Endometrial microvascular endothelial cells (primary cell): ENCODE data around the gene ARHGAP22. TPM values are rescaled to one million over a fixed set of nuclear protein-coding genes. Genes with fewer than 3 reads are reported as not detected.

Experiments
- in situ Hi-C: cut with HindIII; loops from 2 replicates; pipeline ENCODE4 v1.10.0; 2017; ENCODE audit warnings: low sequenced_read_pairs, low pct_unique_long_range_greater_than_20kb; ENCODE audit errors: inconsistent ontology term
- total RNA-seq: library from RNA; depleted of rRNA; stranded (reverse); fragments of >200 nt; gene quantifications from one replicate; pipeline ENCODE4 v1.2.3, GENCODE V29; 2015; ENCODE audit errors: inconsistent ontology term

Gene ARHGAP22
- total RNA-seq, 1 donor from 2014 or later = 80.9 TPM

DNA sequence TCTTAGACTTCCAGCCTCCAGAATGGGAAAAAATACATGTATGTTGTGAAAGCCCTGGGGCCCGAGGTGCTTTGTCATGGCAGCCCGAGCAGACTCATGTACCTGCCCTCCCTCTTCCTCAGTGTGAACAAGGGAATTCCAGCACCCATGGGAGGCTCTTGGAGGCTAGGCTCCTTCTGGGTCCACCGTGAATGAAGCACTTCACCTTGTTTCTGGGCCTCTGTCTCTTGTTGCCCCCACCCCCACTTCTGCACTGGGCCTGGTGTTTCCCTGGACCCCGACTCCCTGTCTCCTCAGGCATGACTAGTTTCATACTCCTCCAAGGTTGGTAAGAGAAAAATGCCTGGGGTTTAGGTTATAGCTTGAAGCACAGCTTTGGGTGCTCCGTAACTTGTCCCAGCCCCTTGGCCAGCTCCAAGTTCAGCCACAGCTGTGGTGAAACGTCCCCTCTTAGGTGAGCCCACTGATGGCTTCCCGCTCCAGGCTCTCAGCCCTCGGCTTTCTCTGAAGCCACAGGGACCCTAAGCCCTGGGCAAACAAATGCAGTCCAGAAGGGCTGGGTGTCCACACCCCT lies 30.2 kb upstream of the ARHGAP22 start:
- in situ Hi-C loops = loop anchor here (25.0 kb wide), 1 partner anchor 98 kb away; no protein-coding TSS in a partner anchor

DNA sequence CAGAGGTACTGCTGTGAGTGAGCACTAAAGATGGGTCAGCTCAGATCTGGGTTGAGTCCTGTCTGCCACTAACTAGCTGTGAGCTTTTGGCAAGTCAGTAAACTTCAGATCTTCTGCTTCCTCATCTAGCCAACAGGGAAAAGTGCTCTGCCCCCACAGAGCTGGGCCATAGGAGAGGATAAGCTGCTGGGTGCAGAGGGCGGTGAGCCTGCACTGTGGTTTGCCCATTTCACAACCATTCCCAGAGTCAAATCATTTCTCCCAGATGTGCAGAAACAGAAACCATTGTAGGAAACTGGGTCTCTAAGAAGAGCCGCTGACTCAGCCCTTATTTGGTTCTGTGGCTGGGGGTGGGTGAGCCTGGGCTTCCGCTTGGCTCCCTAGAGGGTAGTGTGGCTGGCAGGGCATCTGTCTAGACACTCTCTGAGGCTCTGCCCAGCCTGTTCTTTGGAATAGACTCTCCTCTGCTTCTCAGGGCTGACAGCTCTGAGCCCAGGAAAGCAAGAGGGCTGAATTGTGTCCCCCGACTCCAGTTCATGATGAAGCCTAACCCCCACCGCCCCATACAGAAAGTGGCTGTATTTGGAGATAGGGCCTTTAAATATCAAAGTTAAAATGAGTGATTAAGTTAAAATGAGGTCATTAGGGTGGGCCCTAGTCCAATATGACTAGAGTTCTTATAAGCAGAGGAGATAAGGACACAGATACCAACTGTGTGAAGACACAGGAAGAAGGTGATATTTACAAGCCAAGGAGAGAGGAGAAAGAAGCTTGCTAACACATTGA lies 29.5 kb upstream of the ARHGAP22 start:
- in situ Hi-C loops = loop anchor here (25.0 kb wide), 1 partner anchor 97 kb away; no protein-coding TSS in a partner anchor

DNA sequence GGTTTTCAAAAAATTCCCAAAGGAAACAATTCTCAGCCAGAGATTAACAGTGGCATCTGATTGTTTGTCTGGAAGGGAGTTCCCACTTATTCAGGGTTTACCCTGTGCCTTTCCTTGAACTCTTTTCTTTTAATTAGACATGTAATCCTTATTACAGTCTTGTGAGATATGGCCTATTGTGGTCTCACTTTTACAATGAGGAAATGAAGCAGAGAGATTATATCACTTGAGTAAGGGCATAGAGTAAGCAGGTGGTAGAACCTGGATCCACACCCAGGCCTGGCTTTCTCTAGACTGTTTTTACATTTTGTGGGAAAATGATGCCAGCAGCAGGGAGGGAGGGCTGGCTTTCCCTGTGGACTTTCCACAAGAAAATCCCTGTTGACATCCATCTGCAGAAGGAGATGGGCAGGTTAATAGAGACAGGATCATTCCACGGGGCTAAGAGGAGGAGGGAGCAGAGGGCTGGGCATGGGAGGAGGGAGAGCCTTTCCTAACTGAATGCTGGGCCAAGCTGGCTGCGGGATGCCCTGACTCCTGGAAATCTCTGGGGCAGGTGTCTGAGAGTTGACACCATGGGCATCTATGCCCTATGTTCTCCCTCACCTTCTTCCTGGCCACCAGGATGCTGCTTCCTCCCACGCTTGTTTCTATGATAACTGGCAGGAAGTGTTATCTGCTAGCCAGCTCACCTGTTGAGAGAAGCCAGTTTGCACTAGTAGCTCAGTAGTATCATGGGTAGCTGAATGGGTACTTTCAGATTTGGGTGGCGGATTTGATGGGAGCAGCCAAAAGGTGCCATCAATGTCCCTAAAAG lies 28.7 kb upstream of the ARHGAP22 start:
- in situ Hi-C loops = loop anchor here (25.0 kb wide), 1 partner anchor 96 kb away; no protein-coding TSS in a partner anchor

DNA sequence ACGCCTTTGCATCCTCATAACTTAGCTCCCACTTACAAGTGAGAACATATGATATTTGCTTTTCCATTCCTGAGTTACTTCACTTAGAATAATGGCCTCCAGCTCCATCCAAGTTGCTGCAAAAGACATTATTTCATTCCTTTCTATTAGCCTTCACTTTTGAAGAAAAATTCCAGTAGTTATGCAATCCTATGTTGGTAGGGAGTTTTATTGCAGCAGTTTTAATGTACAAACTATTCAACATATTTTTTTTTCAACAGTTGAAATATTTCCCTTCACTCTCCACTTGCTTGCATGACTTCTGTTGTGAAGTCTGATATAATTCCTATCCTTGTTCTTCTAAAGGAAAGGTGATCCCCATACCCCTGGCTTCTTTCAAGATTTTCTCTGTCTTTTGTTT lies 27.3 kb upstream of the ARHGAP22 start:
- in situ Hi-C loops = loop anchor here (25.0 kb wide), 1 partner anchor 95 kb away; no protein-coding TSS in a partner anchor

DNA sequence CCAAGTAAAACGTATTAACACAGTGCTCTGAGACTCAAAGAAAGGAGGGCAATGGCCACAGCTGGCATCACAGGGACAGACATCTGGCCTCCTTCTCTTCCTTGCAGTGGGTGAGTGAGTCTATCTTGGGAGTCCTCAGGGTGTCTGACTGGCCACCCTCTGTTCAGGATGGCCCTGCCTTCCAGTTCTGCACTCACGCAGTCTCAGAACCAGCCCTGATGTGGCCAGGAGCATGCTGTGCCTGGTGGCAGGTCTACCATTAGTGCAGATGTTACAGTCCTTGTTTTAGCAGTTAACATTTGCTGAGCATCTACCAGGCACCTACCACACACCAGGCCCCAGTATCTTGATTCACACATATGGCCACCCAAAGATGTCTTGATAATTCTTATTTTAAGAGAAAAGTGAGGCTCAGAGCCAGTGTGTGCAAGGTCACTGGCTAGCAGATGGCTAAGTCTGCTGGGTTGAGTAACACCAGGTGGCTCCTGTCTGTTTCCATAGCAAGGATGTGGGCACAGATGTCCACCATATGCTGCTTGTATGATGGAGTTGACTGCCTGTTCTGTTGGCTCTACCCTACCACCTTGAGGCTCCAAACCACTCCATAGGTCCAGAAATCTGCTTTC lies 23.2 kb upstream of the ARHGAP22 start:
- in situ Hi-C loops = loop anchor here (25.0 kb wide), 1 partner anchor 91 kb away; no protein-coding TSS in a partner anchor

DNA sequence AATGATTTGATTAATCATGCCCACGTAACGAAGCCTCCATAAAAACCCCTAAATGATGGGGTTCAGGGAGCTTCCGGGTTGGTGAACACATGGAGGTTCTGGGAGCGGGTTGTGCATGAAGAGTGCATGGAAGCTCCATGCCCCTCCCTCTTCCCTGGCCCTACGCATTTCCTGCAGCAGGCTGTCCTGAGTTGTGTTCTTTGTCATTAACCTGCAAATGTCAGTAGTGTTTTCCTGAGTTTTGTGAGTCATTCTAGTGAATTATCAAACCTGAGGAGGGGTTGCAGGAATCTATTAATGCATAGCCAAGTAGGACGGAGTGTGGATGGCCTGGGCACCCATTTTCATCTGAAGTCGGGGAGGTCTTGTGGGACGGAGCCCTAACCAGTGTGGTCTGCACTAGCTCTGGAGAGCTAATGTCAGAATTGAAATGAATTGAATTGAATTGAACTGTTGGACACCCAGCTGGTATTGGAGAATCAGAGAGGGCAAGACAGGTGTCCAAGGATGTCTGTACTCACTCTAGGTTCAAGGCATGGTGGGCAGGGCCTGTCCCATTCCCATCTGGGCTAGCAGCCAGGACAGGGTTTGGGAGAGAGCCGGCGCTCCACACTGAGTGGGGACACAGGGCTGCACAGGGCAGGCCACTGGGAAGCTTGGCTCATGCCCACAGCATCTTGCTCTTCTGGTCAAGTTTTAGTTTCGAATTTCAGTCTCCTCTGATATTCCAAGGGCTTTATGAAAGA lies 22.3 kb upstream of the ARHGAP22 start:
- in situ Hi-C loops = loop anchor here (25.0 kb wide), 1 partner anchor 90 kb away; no protein-coding TSS in a partner anchor

DNA sequence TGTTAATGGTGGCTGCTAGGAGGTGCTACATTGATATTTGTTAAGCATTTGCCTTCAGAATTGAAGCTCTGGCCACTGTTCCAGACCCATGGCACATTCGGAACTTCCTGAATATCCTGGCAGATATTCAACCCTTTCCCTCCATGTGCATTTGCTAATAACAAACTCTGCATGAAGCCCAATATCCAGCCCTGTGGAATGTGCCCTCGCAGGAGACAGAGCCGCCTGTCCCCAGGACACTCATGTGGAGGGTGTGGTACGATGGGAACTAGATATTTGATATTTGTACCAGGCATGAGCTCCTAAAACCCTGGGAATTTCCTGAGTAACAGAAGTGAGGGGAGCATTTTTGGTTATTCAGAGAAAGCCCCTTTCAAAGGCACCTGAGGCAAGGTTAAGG lies 21.6 kb upstream of the ARHGAP22 start:
- in situ Hi-C loops = loop anchor here (25.0 kb wide), 1 partner anchor 89 kb away; no protein-coding TSS in a partner anchor

DNA sequence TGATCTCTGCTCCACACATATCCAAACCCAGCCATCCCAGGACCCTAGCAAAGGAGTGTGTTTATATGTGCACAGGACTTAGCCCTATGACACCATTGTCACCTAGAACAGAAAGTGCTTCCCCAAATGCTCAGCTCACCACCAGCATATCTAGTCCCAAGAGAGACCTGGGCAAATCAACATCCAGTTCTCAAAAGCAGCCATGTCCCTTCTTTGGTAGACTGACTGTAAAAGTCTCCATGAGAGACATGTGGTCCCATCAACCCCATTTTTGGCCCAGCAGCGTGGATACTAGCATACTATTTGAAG lies 20.9 kb upstream of the ARHGAP22 start:
- in situ Hi-C loops = loop anchor here (25.0 kb wide), 1 partner anchor 88 kb away; no protein-coding TSS in a partner anchor

DNA sequence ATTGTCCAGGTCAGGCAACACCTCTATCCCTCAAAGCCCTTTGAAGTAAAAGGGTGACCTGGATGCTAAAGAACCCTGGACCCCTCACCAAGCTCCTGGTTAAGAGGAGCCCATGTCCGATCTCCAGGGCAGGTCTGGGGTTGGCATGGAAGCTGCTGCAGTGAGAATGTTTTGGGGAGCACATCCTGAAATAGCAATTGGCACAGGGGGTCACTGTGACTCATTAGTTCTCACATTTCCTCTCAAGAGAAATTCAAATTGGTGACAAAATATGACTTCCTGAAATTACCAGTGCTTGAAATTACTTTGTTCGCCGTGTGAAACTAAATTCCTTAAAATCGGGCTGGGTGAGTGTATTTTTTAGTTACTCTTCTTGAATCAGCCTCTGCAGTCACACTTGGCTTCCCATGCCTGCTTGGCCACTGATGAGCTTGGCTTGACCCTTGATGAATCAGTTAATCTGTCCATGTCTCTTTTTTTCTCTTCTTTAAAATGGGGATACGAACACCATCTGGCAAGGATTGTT lies 18.8 kb upstream of the ARHGAP22 start:
- in situ Hi-C loops = no loop called here

DNA sequence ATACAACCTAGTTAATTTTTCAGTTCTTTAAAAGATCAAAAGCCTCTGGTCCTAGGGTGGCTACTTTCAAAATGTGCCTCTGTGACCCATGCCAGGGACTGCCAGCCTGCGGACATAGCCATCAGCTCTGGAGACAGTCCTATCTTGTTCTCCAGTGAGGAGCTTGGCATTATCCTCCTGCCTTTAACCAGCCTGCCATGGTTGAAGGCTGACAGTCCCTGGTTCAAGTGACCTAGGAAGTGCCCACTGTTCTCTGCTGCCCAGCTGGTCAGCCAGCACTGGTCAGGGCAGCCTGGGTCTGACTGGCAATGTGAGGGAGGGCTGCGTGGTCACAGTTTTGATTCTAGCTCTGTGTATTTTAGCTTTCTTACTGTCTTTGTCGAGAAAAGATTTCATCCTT lies 18.1 kb upstream of the ARHGAP22 start:
- in situ Hi-C loops = no loop called here

DNA sequence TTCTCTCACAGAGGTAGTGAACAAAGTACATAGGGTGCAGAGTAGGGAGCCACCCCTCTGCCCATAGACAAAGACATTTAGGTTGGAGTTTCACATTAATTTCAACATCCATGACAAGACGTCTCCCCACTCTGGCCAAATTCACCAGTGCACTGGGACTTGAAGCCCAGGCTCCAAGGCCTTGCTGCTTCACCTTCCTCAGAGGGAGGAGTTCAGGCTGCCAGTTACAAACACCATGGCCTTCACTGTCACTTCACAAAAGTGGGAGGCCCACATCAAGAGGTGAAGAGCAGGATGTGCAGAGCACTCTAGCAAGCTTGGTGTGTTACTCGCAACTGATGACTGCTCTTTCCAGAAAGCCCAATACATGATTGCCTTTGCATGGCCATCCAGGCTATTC lies 15.8 kb upstream of the ARHGAP22 start:
- in situ Hi-C loops = no loop called here

DNA sequence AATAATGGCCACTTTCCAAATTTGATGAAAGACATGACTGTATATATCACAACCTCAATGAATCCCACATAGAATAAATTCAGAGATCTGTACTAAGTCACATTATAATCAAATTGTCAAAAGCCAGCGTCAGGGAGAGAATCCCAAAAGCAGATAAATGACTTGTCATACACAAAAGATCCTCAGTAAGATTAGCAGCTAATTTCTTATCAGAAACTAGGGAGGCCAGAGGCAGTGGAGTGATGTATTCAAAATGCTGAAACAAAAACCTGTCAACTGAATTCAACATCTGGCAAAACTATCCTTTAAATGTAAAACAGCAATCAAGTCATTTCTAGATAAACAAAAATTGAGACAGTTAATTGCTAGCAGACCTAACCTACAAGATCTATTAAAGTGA lies 11.6 kb upstream of the ARHGAP22 start:
- in situ Hi-C loops = no loop called here

DNA sequence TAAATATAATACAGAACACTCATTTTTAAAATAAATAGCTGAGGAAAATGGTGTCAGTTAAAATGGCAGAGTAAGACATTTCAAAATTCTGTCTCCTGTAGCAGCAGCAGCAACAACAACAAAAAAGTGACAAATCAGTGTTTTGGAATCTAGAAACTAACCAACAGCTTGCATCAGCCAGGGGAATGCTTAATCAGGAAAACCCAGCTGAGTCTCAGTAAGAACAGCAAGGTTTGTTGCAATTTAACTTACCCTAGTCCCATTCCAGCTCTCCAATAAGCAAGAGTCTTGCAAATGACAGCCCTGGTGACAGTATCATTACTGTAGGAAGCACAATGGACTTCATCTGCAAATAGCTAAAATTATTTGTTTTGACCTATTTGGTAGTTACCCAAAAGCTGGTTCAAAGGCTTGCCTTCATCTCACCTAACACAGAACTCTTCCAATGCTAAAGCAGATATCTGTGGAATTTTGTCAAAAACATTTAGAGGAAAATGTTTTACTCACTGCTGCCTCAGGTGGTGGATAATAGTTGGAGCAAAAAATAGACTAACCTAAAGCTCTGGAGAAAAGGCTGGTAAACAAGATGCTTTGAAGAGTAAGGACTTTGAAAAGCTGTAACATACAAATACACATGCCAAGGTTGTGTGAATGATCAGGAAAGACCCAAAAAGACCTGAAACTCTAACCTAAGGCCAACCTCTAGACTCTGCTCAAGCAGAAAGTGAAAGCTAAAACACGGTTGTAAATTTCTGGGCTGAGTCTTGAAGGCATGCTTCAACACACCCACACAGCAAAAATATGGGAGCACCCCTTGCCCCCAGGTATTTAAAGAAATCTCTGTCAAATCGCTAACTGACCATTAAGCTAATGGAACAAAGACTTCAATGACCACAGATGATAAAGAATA lies 9.9 kb upstream of the ARHGAP22 start:
- in situ Hi-C loops = no loop called here

DNA sequence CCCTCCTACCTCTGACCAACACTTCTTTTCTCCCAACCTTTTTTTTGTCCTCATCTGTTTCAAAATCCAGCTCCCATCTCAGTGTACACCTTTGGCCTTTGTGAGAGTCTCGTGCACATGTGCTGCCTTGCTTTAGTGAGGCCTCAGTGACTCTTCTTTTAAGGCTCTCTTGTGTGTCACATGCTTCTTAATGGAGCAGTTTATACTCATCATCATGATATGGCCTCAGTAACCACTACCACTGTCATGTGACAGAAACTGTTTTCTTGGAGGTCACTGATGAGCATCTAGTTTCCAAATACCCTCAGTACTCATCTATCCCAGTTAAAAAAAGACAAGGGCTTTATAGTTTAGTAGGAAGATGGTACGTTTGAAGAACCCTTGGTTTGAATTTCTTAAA lies 8.1 kb upstream of the ARHGAP22 start:
- in situ Hi-C loops = no loop called here

DNA sequence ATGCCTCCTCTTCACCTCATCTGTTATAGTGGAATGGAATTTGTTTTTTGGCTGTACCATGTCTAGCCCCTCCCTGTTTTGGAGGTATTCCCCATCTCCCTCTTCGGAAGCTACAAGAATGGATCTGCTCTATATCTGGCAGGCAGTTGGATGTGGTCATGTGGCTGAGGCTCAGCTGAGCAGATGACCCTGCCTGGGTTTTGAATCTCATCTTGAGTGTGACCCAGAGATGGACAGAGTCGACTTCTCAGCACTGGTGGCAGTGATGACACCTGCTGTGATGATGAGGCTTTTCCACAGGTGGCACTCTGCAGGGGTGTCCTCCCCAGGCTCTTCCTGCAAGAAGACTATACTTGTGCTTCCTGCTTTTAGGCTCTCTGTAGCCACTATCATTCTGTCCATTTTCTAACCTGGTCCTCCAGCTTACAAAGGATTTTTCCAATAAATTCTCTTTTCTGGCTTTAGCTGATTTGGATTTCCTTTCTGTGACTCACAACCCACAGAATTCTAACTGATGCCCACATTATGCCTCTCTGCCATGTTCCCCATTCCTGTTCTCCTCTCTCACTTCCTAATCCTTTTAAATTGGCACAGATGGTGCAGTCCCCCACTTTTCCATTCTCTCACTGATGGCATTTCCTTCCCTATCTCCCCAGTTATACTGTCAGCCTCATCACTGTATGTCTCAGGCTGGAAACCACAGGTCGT lies 7.5 kb upstream of the ARHGAP22 start:
- in situ Hi-C loops = no loop called here

DNA sequence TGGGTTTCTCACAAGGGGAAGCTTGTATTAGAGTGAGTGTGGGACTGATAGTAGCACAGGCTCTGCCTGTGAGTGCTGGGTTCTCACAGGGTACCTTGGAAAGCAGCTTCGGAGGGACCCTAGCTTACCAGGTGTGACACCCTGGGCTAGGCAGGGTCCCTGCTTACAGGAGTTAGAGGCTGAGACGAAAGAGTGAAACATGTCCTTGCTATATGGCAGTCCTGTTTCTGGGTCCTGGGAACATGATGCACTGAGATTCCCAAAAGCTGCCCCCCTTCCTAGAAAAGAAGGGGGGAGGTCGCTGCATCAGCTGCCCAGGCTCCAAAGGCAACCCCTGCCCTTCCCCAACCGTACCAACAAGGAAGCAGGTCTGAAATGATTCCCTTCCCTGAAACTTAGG lies 6.3 kb upstream of the ARHGAP22 start:
- in situ Hi-C loops = no loop called here
